ENCODE data around the gene ALS2CL.

ALS2CL gene

DNA sequence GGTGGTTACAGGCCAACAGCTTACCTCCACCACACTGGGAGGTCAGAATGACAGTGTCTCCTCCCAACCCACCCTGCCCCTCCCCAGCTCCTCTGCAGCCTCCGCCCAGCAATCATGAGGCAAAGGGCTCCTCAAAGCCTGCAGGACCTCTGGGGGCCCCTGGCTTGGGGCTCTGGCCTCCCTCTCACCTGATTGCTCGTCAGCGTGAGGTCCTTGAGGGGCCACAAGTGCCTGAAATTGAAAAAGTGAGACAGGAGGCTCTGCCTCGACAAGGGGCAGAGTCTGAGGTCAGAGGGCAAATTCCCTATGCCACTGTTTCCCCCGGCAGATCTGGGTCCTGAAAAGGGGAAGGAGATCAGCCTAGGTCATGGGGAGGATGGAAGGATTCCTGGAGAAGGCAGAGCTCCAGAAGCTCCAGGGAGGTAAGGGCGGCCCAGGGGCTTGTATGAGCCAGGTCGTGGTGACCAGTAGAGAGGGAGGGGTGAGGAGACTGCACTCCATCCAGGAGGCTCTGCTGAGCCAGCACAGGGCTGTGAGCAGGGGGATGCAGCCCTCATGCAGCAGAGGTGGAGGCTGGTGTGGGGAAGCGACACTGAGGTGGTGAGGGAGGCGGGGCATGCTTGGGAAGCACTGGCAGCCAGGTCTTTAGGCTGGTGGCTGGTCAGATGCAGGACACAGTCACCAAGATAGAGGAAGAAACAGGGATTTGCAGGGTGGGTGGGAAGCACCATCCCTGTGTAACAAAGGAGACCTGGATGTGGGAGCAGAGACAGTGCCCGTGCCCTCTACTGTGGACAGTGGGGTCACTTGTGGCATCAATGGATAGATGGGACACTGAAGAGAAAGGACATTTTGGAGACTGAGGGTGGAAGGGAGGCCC, 20.1 kb downstream of the ALS2CL start:
- DNase-seq (ENCODE audit: low read depth in 2 of 2), result no peak
- TF ChIP-seq, protein P1, sequence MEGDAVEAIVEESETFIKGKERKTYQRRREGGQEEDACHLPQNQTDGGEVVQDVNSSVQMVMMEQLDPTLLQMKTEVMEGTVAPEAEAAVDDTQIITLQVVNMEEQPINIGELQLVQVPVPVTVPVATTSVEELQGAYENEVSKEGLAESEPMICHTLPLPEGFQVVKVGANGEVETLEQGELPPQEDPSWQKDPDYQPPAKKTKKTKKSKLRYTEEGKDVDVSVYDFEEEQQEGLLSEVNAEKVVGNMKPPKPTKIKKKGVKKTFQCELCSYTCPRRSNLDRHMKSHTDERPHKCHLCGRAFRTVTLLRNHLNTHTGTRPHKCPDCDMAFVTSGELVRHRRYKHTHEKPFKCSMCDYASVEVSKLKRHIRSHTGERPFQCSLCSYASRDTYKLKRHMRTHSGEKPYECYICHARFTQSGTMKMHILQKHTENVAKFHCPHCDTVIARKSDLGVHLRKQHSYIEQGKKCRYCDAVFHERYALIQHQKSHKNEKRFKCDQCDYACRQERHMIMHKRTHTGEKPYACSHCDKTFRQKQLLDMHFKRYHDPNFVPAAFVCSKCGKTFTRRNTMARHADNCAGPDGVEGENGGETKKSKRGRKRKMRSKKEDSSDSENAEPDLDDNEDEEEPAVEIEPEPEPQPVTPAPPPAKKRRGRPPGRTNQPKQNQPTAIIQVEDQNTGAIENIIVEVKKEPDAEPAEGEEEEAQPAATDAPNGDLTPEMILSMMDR (IDR thresholded peaks at IDR 0.05; ENCODE audit: low read depth, low read length), result no peak
- no peak overlapping the region for H3K4me3 ChIP-seq (replicated peaks in 1 of 2; ENCODE audit: low read depth in 2 of 2, low read length in 2 of 2)

DNA sequence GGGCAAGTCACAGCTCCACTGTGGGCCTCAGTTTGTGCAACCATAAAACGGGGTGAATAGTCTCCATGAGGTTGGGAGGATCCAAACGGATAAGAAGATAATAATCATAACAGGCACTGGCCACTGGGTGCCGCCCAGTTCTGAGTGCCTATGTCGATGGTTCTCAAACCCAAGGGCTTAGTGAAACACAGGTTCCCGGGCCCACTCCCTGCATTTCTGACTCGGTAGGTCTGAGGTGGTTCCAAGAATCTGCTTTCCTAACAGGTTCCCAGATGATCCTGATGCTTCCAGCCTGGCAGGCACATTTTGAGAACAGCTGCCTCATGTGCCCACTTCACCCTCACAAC, 21.2 kb downstream of the ALS2CL start:
- TF ChIP-seq, protein P1 (IDR thresholded peaks at IDR 0.05; ENCODE audit: low read depth, low read length), result no peak
- no peak for DNase-seq (ENCODE audit: low read depth in 2 of 2)
- no peak overlapping the region for H3K4me3 ChIP-seq (replicated peaks in 1 of 2; ENCODE audit: low read depth in 2 of 2, low read length in 2 of 2)

DNA sequence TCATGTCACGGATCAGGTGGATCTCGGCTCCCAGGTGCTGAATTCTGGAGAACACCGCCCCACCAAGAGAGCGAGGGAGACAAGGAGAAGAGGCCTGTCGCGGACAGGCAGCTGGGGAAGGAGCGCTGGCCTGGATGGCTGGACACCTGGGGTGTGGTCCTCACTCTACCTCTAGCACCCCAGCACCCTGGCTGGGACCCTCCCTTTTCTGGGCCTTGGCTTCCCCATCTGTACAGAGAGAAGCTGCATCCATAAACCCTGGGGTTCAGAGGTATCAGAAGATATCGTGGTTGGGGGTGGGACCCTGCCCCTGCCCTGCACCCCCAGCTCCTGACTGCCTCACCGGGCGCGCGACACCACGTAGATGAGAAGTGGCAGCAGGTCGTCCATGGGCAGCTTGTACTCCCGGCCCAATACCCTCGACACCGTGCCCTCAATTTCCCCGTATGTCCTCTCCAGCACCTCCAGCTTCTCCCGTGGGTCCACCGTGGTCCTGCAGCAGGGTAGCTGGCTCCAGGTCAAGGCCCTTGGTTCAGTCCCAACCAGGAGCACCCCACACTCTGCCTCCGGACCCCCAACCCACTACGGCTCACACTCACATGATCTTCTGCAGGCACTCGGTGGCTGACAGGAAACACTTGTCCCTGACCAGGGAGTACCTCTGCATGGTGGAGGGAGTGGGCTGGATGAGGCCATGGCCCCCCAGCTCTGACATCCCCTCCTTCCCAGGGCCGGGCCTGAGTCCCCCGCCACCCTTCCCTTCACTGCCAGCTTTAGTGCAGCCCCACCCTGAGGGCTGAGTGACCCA, 21.7 kb downstream of the ALS2CL start:
- TF ChIP-seq, protein P1 (IDR thresholded peaks at IDR 0.05; ENCODE audit: low read depth, low read length), result no peak
- H3K4me3 ChIP-seq (replicated peaks in 1 of 2; ENCODE audit: low read depth in 2 of 2, low read length in 2 of 2), result no peak overlapping the region
- DNase-seq (ENCODE audit: low read depth in 2 of 2), result no peak

DNA sequence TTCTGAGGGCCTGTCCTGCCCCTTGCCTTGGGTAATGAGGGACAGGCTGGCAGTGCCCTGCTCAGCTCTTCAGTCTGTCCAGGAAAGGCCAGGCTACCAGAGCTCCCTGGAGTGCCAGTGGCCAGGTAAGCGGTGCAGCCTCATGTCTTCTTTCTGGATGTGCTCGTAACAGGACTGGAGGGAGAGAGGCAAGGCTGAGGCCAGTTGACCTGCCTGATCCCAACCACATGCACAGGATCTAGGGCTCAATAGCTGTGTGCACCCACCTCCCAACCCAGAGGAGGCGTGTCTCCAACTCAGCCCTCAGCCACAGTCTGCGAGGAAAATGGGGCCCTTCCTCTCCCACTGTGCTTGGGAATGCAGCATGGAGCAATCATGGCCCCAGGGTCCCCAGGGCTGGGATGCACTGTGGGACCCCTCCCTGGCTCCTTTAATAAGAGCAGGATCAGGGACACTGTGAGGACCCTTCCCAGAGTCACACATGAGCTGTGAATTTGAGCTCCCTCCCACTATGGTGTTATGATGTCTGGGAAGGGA, 22.5 kb downstream of the ALS2CL start:
- no peak overlapping the region for H3K4me3 ChIP-seq (replicated peaks in 1 of 2; ENCODE audit: low read depth in 2 of 2, low read length in 2 of 2)
- no peak for DNase-seq (ENCODE audit: low read depth in 2 of 2)
- TF ChIP-seq, protein P1 (IDR thresholded peaks at IDR 0.05; ENCODE audit: low read depth, low read length), result no peak

DNA sequence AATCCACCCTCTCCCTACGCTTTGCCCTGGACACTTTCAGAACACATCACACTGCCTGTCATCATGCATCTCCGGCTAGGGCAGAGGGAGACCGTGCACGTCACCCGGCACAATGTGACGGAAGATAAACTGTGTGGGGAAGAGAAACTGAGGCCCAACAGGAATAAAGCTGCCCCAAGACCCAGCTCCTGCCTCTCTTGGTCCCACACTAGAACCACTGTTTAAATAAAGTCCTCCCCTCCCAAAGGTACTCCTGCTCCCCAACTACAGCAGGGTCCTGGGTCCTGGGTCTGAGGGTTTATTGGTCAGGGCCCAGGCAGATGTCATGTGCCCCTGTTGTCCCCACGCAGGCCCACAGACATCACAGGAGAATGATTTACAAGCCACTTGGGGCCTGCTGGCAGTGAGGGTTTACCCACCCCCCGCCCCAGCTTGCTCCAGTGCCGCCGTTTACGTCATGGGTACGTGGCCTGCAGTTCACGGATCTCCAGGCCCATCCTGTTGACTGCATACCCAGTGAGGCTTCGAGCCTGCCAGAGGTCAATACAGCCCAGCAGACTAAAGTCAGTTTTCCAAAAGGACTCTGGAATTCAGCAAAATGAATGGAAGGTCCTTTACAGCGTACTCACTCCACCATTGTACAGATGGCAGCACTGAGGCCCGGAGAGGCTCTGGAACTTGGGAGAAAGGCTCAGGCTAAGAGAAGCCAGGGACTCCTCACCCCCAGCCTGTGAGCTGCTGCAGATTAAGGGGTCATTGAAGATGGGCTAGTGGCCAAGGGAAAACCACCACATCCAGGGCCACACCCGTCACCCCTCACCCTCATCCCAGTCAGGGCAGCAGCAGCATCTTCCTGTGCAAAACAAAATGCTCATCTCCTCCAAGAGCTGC, 23.2 kb downstream of the ALS2CL start:
- TF ChIP-seq, protein P1 (IDR thresholded peaks at IDR 0.05; ENCODE audit: low read depth, low read length), result no peak
- no peak for DNase-seq (ENCODE audit: low read depth in 2 of 2)

More for the DNA sequence above, 23.2 kb downstream of the ALS2CL start:
- H3K4me3 ChIP-seq (replicated peaks in 1 of 2; ENCODE audit: low read depth in 2 of 2, low read length in 2 of 2), result no peak overlapping the region
